Kidney (tissue), 22 donors: ENCODE measurements around the gene LCAT. TPM values are rescaled to one million over a fixed set of nuclear protein-coding genes. Genes with fewer than 3 reads are reported as not detected.
A peak's percentile ranks its signal among the peaks of the same experiment; 100 is the strongest.

Source experiments
- DNase-seq, 5 donors: peaks; one replicate each; pipeline ENCODE4 v3.0.0-alpha.2; 2013 to 2020
- FAIRE-seq: peaks from 2 replicates; lab custom pipeline; 2012; peaks lifted over from hg19 to GRCh38; lab: Jason Lieb, UNC
- H3K27ac ChIP-seq, 2 donors: one replicate each; pipeline ENCODE4 v1.7.0; 2013; ENCODE audit warnings: low read depth in 2 of 2, low read length in 2 of 2, inconsistent platforms in 1 of 2
- H3K27me3 ChIP-seq: one replicate; pipeline ENCODE4 v1.7.1; 2013; ENCODE audit warnings: low read length, inconsistent platforms; ENCODE audit not compliant: control insufficient read depth, insufficient read depth
- H3K36me3 ChIP-seq, 3 donors: one replicate each; pipeline versions ENCODE4 v1.7.0 to v1.7.1; 2013; ENCODE audit warnings: low read length in 3 of 3, control low read depth in 1 of 3, inconsistent platforms in 1 of 3; ENCODE audit not compliant: insufficient read depth in 3 of 3, control insufficient read depth in 2 of 3
- H3K4me1 ChIP-seq, 3 donors: one replicate each; pipeline versions ENCODE4 v1.7.0 to v1.7.1; 2013; ENCODE audit warnings: low read length in 3 of 3, inconsistent platforms in 1 of 3, low read depth in 1 of 3; ENCODE audit not compliant: control insufficient read depth in 2 of 3, insufficient read depth in 2 of 3
- H3K4me3 ChIP-seq, 3 donors: one replicate each; pipeline versions ENCODE4 v1.7.0 to v1.8.1; 2013; ENCODE audit warnings: low read length in 3 of 3, control low read depth in 1 of 3, inconsistent platforms in 1 of 3
- H3K9ac ChIP-seq, 3 donors: one replicate each; pipeline versions ENCODE4 v1.7.0 to v1.7.1; 2013; ENCODE audit warnings: low read length in 3 of 3, control low read depth in 1 of 3, inconsistent platforms in 1 of 3
- H3K9me3 ChIP-seq, 3 donors: one replicate each; pipeline versions ENCODE4 v1.7.0 to v1.7.1; 2013; ENCODE audit warnings: low read length in 3 of 3, control low read depth in 1 of 3, inconsistent platforms in 1 of 3; ENCODE audit not compliant: control insufficient read depth in 2 of 3, insufficient read depth in 1 of 3
- CTCF ChIP-seq: IDR thresholded peaks from 3 replicates; pipeline ENCODE4 v1.5.1; 2012; ENCODE audit warnings: mild to moderate bottlenecking, moderate library complexity, borderline replicate concordance; ENCODE audit not compliant: insufficient read depth; ENCODE audit errors: extremely low read depth
- intact Hi-C: fragments of 100-400 bp; cut with DNase I; formaldehyde crosslinking; loops from one replicate; pipeline ENCODE4 v1.11.1; 2022
- long read RNA-seq, 10 donors: library from polyadenylated mRNA in 1 of 10; unstranded in 1 of 10; transcript quantifications; one replicate each; pipeline ENCODE4 v2.0.0 and lab custom pipeline, GENCODE V29; 2021 to 2026
- polyA plus RNA-seq: library from polyadenylated mRNA; stranded (reverse); fragments of 350-450 nt; fragmentation: Illumina TruSeq; extraction: RNeasy Lipid Tissue Mini Kit (QIAGEN cat#74804); gene quantifications from one replicate; pipeline ENCODE4 v1.2.3, GENCODE V29; 2014; ENCODE audit warnings: low read depth, low replicate concordance; ENCODE audit not compliant: insufficient read depth
- total RNA-seq: library from RNA; stranded (reverse); fragmentation: NEBNext Ultra II Directional; extraction: Animal tissue kit (Norgen Biotek cat#: 25700); gene quantifications from one replicate; pipeline ENCODE4 v1.2.1, GENCODE V29; 2021
- donor health status: control.
- donor health status: control.
- donor health status: control.
- donor health status: control.
- donor health status: control.
- donor health status: DM: yes; HTN: yes; CAD: no.
- donor health status: Normal renal cell carcinoma (clear cell type).

Gene LCAT
- total RNA-seq (27.4 TPM), polyA plus RNA-seq (10.2 TPM)
- long read RNA-seq, donor 1, partial matches to known transcripts, result 0 of 2 reads
- long read RNA-seq, donor 1, other reads (novel, unspliced or antisense), result 0 of 2 reads
- long read RNA-seq, donor 2, partial matches to known transcripts, result 0 of 1 reads
- long read RNA-seq, donor 2, other reads (novel, unspliced or antisense), result 0 of 1 reads
- long read RNA-seq, donor 3, partial matches to known transcripts, result 0 of 1 reads
- long read RNA-seq, donor 3, other reads (novel, unspliced or antisense), result 0 of 1 reads
- long read RNA-seq, donor 4, partial matches to known transcripts, result 0 of 2 reads
- long read RNA-seq, donor 4, other reads (novel, unspliced or antisense), result 0 of 2 reads
- long read RNA-seq, donor 5, result 0 reads
- long read RNA-seq, donor 6, partial matches to known transcripts, result 0 of 1 reads
- long read RNA-seq, donor 6, other reads (novel, unspliced or antisense), result 0 of 1 reads
- long read RNA-seq, donor 7, transcript LCAT-204 (5 exons, 1,240 nt), result major isoform, 18 of 34 reads
- long read RNA-seq, donor 7, partial matches to known transcripts, result 6 of 34 reads
- long read RNA-seq, donor 7, other reads (novel, unspliced or antisense), result 8 of 34 reads
- long read RNA-seq, donor 8, partial matches to known transcripts, result 0 of 2 reads
- long read RNA-seq, donor 8, other reads (novel, unspliced or antisense), result 0 of 2 reads
- long read RNA-seq, donor 9, partial matches to known transcripts, result 0 of 1 reads
- long read RNA-seq, donor 9, other reads (novel, unspliced or antisense), result 0 of 1 reads
- long read RNA-seq, donor 10, partial matches to known transcripts, result 0 of 3 reads
- long read RNA-seq, donor 10, other reads (novel, unspliced or antisense), result 0 of 3 reads

- FAIRE-seq, result no peak
- Histone ChIP-seq H3K27me3 (no peaks in the 10 kb centered on the region), H3K9me3 (no peaks in the 10 kb centered on the region), H3K4me3 (no peak within 1 kb of the TSS), H3K27ac (no peak within 1 kb of the TSS), H3K36me3 (peaks cover 0 to 38% (median 9%) of the 10 kb centered on the region in 3 donors), H3K9ac (no peak within 1 kb of the TSS), H3K4me1 (peaks cover 0 to 9% (median 0%) of the 10 kb centered on the region in 3 donors)
- peak in 1 of 5 donors; percentile 88 for DNase-seq
- intact Hi-C loops, result no loop called here
- TF ChIP-seq CTCF, result no peak
Measured at GRCh38 chr16:67943619-67944504, at the start of gene LCAT. TSS of gene LCAT (minus strand) at chr16:67944120. CDS start at chr16:67944101, 19 bp downstream.

GRCh38 chr16:67993207-67994039, 49.5 kb upstream of the LCAT start:
- Histone ChIP-seq H3K27ac (peak overlapping the region; percentile 43 to 53), H3K4me3 (peak overlapping the region in 1 of 3 donors; percentile 47), H3K27me3 (no peaks in the 10 kb centered on the region), H3K9me3 (no peaks in the 10 kb centered on the region), H3K4me1 (peaks cover 0 to 10% (median 0%) of the 10 kb centered on the region in 3 donors), H3K36me3 (no peaks in the 10 kb centered on the region), H3K9ac (peak overlapping the region in 2 of 3 donors; percentile 22 to 34)
- peak; percentile 94 for TF ChIP-seq CTCF
- intact Hi-C loops, result no loop called here
- DNase-seq (peak; percentile 72 to 93 (median 85)), FAIRE-seq (no peak)
